GM19238 (cell line): Measurements from ENCODE around the gene SMOC1.
A peak's percentile ranks its signal among the peaks of the same experiment; 100 is the strongest.

Source experiments
- DNase-seq: peaks from one replicate; pipeline ENCODE4 v3.0.0; 2011; ENCODE audit warnings: low spot score; ENCODE audit not compliant: insufficient read length

The SMOC1 gene

GRCh38 chr14:69879175-69880043 is at the start of gene SMOC1:
Gene SMOC1 (plus strand): TSS chr14:69879416. CDS start chr14:69879679, 263 bp downstream.
- DNase-seq = peak; percentile 34

- DNase-seq = no peak
Observed at GRCh38 chr14:69838881-69839416, 40.3 kb upstream of the SMOC1 start.

GRCh38 chr14:69839661-69840060 is 39.6 kb upstream of the SMOC1 start:
- no peak for DNase-seq

- no peak for DNase-seq
Observed at GRCh38 chr14:69841656-69842055, 37.6 kb upstream of the SMOC1 start.

GRCh38 chr14:69842686-69843420 is 36.4 kb upstream of the SMOC1 start:
- DNase-seq = no peak

- DNase-seq = no peak
Observed at GRCh38 chr14:69844171-69844570, 35.0 kb upstream of the SMOC1 start.

- DNase-seq = no peak
Observed at GRCh38 chr14:69845050-69845581, 34.1 kb upstream of the SMOC1 start.

- no peak for DNase-seq
Observed at GRCh38 chr14:69845787-69846186, 33.4 kb upstream of the SMOC1 start.

GRCh38 chr14:69848156-69848555 is 31.1 kb upstream of the SMOC1 start:
- no peak for DNase-seq

GRCh38 chr14:69848903-69849391 is 30.3 kb upstream of the SMOC1 start:
- no peak for DNase-seq

GRCh38 chr14:69850086-69850735 is 29.0 kb upstream of the SMOC1 start:
- DNase-seq = no peak

- DNase-seq = no peak
Observed at GRCh38 chr14:69850736-69851112, 28.5 kb upstream of the SMOC1 start.

- DNase-seq = no peak
Observed at GRCh38 chr14:69852531-69853321, 26.5 kb upstream of the SMOC1 start.

GRCh38 chr14:69853774-69854173 is 25.4 kb upstream of the SMOC1 start:
- DNase-seq = no peak

GRCh38 chr14:69854598-69854997 is 24.6 kb upstream of the SMOC1 start:
- no peak for DNase-seq

GRCh38 chr14:69855180-69855832 is 23.9 kb upstream of the SMOC1 start:
- DNase-seq = no peak

- no peak for DNase-seq
Observed at GRCh38 chr14:69858801-69859200, 20.4 kb upstream of the SMOC1 start.

- no peak for DNase-seq
Observed at GRCh38 chr14:69859591-69859990, 19.6 kb upstream of the SMOC1 start.

GRCh38 chr14:69860221-69860620 is 19.0 kb upstream of the SMOC1 start:
- no peak for DNase-seq

- no peak for DNase-seq
Observed at GRCh38 chr14:69861025-69861569, 18.1 kb upstream of the SMOC1 start.
